OCI-LY7 (cell line): ENCODE measurements around the gene KCNMA1. TPM values are rescaled to one million over a fixed set of nuclear protein-coding genes. Genes with fewer than 3 reads are reported as not detected.

ENCODE experiments used
- BruUV-seq: library from RNA; stranded (reverse); fragments of 400-500 nt; replicated peaks from 2 replicates; lab custom pipeline; 2021; lab: Mats Ljungman, UMichigan
- CTCF ChIA-PET: fragments of 300-600 bp; sonication (Branson Sonifier 250); formaldehyde crosslinking; loops from one replicate; lab custom pipeline; 2022; ENCODE audit warnings: antibody characterized with exemption; ENCODE audit not compliant: unreplicated experiment; lab: Charles Lee
- POLR2A ChIA-PET: fragments of 300-600 bp; sonication (Branson Sonifier 250); formaldehyde crosslinking; loops from one replicate; lab custom pipeline; 2022; ENCODE audit warnings: antibody characterized with exemption; lab: Charles Lee
- DNase-seq: peaks from one replicate; pipeline ENCODE4 v3.0.0-alpha.2; 2015; ENCODE audit warnings: low spot score
- H2AFZ ChIP-seq: fragments of 200-600 bp; sonication (generic), shearing (Covaris generic); 2 replicates; pipeline ENCODE4 v1.6.1; 2014; ENCODE audit warnings: mild to moderate bottlenecking, antibody characterized with exemption, low read length, moderate library complexity
- H3K27ac ChIP-seq: fragments of 200-600 bp; sonication (generic); 2 replicates; pipeline ENCODE4 v1.5.1; 2014; ENCODE audit warnings: mixed run types, low read depth, mild to moderate bottlenecking, moderate library complexity, low read length, inconsistent platforms; ENCODE audit not compliant: poor library complexity, severe bottlenecking
- H3K36me3 ChIP-seq: fragments of 200-600 bp; sonication (generic); 2 replicates; pipeline ENCODE4 v1.6.1; 2014; ENCODE audit warnings: mild to moderate bottlenecking, antibody characterized with exemption, low read length, moderate library complexity, mixed read lengths; ENCODE audit not compliant: insufficient read depth
- H3K4me1 ChIP-seq: fragments of 200-600 bp; sonication (generic); 2 replicates; pipeline ENCODE4 v1.5.1; 2014; ENCODE audit warnings: mild to moderate bottlenecking, low read length; ENCODE audit not compliant: insufficient read depth, poor library complexity, severe bottlenecking
- H3K4me2 ChIP-seq: fragments of 200-600 bp; sonication (generic); 2 replicates; pipeline ENCODE4 v1.6.1; 2014; ENCODE audit warnings: mild to moderate bottlenecking, low read length
- H3K4me3 ChIP-seq: fragments of 200-600 bp; sonication (generic); 2 replicates; pipeline ENCODE4 v1.5.1; 2014; ENCODE audit warnings: mild to moderate bottlenecking, low read depth, low read length; ENCODE audit not compliant: poor library complexity, severe bottlenecking
- H3K79me2 ChIP-seq: fragments of 200-600 bp; sonication (generic); 2 replicates; pipeline ENCODE4 v1.6.1; 2016; ENCODE audit warnings: low read depth, mild to moderate bottlenecking, low read length, moderate library complexity, mixed read lengths; ENCODE audit not compliant: insufficient read depth
- H3K9me2 ChIP-seq: fragments of 200-600 bp; sonication (generic); 2 replicates; pipeline ENCODE4 v1.6.1; 2016; ENCODE audit warnings: mild to moderate bottlenecking, low read length, mixed read lengths; ENCODE audit not compliant: insufficient read depth
- H3K9me3 ChIP-seq: fragments of 200-600 bp; sonication (generic); 2 replicates; pipeline ENCODE4 v1.6.1; 2014; ENCODE audit warnings: mild to moderate bottlenecking, mixed run types, low read length, mixed read lengths
- H4K20me1 ChIP-seq: fragments of 200-600 bp; sonication (generic); 2 replicates; pipeline ENCODE4 v1.6.1; 2014; ENCODE audit warnings: mild to moderate bottlenecking, antibody characterized with exemption, low read length, moderate library complexity, mixed read lengths; ENCODE audit not compliant: insufficient read depth
- EZH2phosphoT487 ChIP-seq: fragments of 200-600 bp; sonication (generic); IDR thresholded peaks from 2 replicates; pipeline ENCODE4 v1.6.1; 2018; ENCODE audit warnings: low read depth, borderline replicate concordance, mild to moderate bottlenecking, mixed run types, antibody characterized with exemption, low read length, moderate library complexity, mixed read lengths
- intact Hi-C: fragments of 100-400 bp; cut with micrococcal nuclease; formaldehyde crosslinking; loops from one replicate; pipeline ENCODE4 v1.10.0; 2022; ENCODE audit not compliant: unreplicated experiment
- total RNA-seq, 2 experiments: library from RNA; depleted of rRNA in 1 of 2; stranded (reverse); fragments of >200 nt in 1 of 2; shearing (Covaris generic) in 1 of 2; gene quantifications; 2 replicates each; pipeline ENCODE4 v1.2.3, GENCODE V29; 2014 to 2022
- TF ChIP-seq, protein P1 (sequence below): fragments of 200-600 bp; sonication (generic); conservative IDR thresholded peaks from 2 replicates; pipeline ENCODE4 v1.5.1; 2014; ENCODE audit warnings: mild to moderate bottlenecking, antibody characterized with exemption, low read length, moderate library complexity, mixed read lengths

The KCNMA1 gene
- total RNA-seq, 2 experiments from 2014 or later: not detected

DNA sequence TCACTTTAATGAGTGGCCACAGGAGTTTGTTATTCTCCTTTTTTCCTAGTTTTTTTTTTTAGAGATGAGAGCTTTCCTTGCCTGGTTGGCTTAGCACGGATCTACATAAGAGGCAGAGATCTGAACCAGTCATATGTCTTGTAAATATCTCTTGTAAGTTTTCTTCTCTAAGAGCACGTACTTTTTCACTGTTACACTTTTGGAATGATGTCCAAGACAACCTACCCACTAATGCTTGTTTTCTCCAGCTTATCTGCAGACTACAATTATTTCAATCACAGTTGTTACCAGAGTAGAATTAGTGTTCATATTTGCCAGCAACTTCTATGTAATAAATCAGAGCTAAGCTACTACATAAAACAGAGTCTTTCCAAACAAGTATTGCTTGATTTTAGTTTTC lies 444.6 kb downstream of the KCNMA1 start:
- no peak overlapping the region for H3K4me2 ChIP-seq
- CTCF ChIA-PET: no interaction called here
- no peaks in the 10 kb centered on the region for H3K79me2 ChIP-seq
- POLR2A ChIA-PET: no interaction called here
- TF ChIP-seq, protein P1, sequence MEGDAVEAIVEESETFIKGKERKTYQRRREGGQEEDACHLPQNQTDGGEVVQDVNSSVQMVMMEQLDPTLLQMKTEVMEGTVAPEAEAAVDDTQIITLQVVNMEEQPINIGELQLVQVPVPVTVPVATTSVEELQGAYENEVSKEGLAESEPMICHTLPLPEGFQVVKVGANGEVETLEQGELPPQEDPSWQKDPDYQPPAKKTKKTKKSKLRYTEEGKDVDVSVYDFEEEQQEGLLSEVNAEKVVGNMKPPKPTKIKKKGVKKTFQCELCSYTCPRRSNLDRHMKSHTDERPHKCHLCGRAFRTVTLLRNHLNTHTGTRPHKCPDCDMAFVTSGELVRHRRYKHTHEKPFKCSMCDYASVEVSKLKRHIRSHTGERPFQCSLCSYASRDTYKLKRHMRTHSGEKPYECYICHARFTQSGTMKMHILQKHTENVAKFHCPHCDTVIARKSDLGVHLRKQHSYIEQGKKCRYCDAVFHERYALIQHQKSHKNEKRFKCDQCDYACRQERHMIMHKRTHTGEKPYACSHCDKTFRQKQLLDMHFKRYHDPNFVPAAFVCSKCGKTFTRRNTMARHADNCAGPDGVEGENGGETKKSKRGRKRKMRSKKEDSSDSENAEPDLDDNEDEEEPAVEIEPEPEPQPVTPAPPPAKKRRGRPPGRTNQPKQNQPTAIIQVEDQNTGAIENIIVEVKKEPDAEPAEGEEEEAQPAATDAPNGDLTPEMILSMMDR: no peak
- TF ChIP-seq EZH2phosphoT487: no peak
- H2AFZ ChIP-seq: no peak overlapping the region
- no peaks in the 10 kb centered on the region for H3K4me1 ChIP-seq
- H3K9me3 ChIP-seq: no peaks in the 10 kb centered on the region
- no TSS peak for BruUV-seq
- no peak for DNase-seq
- no peak overlapping the region for H3K27ac ChIP-seq
- H4K20me1 ChIP-seq: no peaks in the 10 kb centered on the region
- H3K36me3 ChIP-seq: no peaks in the 10 kb centered on the region
- no peak overlapping the region for H3K4me3 ChIP-seq
- intact Hi-C loops: no loop called here
- no peaks in the 10 kb centered on the region for H3K9me2 ChIP-seq

DNA sequence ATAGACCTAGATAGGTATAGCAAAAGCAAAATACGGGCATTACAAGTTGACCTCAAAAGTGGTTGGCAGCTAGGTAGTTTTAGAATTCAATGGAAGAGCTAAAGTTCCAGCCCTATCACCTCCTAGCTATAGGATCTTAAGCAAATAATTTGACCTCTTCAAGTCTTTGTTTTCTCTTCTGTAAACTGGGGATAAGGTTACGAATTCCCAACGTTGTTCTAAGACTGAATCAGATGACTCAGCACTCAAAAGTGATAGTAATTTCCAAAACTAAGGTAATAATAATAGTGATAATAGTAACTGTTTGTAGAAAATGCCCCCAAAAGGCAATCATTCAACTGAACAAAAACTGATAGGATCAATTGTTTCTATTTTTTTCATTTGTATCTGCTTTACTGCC lies 445.2 kb downstream of the KCNMA1 start:
- Histone ChIP-seq H2AFZ (no peak overlapping the region), H3K4me3 (no peak overlapping the region), H3K4me2 (no peak overlapping the region), H3K9me3 (no peaks in the 10 kb centered on the region), H3K27ac (no peak overlapping the region), H3K79me2 (no peaks in the 10 kb centered on the region), H3K36me3 (no peaks in the 10 kb centered on the region), H3K9me2 (no peaks in the 10 kb centered on the region), H3K4me1 (no peaks in the 10 kb centered on the region), H4K20me1 (no peaks in the 10 kb centered on the region)
- BruUV-seq: no TSS peak
- CTCF ChIA-PET: no interaction called here
- DNase-seq: no peak
- POLR2A ChIA-PET: no interaction called here
- TF ChIP-seq EZH2phosphoT487: no peak
- TF ChIP-seq, protein P1: no peak
- intact Hi-C loops: no loop called here

DNA sequence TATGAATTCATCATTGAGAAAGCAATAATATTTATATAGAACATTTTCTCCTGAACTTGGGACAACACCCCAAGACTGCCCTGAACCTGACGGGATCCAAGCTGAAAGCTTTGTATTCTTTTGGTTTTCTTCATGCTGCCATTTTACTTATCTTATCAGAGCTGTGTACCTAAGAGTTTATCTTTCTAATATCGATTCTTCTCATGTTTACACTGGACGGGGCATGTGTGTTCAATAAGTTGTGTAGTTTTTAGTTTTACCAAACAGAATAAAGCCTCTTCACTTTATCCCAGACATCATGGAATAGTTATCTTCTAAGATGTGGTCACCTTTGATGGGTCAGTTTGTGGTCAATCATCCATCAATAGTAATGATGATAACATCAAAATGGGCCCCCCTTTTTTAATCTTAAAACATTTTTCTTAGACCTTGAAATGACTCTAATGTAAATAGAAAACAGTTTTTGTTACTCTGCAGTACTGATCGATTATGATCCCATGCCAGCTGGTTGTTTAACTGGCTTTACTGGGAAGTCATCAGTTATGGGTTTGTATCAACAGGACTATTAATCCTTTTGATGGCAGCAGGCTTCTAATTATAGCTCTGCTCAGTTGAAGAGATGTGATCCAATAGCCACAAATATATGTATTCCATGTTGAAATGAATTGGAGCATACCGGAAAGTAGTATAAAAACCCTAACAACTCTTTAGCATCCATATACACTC lies 446.1 kb downstream of the KCNMA1 start:
- no peaks in the 10 kb centered on the region for H3K9me3 ChIP-seq
- TF ChIP-seq, protein P1: no peak
- no peaks in the 10 kb centered on the region for H3K4me1 ChIP-seq
- no peaks in the 10 kb centered on the region for H3K36me3 ChIP-seq
- no TSS peak for BruUV-seq
- no peaks in the 10 kb centered on the region for H4K20me1 ChIP-seq
- H3K4me3 ChIP-seq: no peak overlapping the region
- CTCF ChIA-PET: no interaction called here
- no peak overlapping the region for H3K4me2 ChIP-seq
- intact Hi-C loops: no loop called here
- no peaks in the 10 kb centered on the region for H3K9me2 ChIP-seq
- no peak for DNase-seq
- H2AFZ ChIP-seq: no peak overlapping the region
- POLR2A ChIA-PET: no interaction called here
- no peaks in the 10 kb centered on the region for H3K79me2 ChIP-seq
- no peak overlapping the region for H3K27ac ChIP-seq
